SK-N-SH treated with all-trans-retinoic acid at 6 μM for 48 hours (cell line): ENCODE results near the gene CYP2W1.

Source experiments
- ATAC-seq: fragments of 200-7000 bp; cut with Tn5 transposase; 3 replicates; pipeline ENCODE4 v1.9.1; 2020; ENCODE audit warnings: mild to moderate bottlenecking, moderate library complexity
- ARNTL ChIP-seq: fragments of 450-650 bp; formaldehyde crosslinking; IDR thresholded peaks from 2 replicates; pipeline ENCODE4 v1.5.0; 2020; ENCODE audit warnings: low read depth, mild to moderate bottlenecking, moderate library complexity, borderline replicate concordance
- BACH2 ChIP-seq: fragments of 250-450 bp; sonication (Bioruptor Pico); IDR thresholded peaks from 2 replicates; pipeline ENCODE4 v1.9.0; 2021; ENCODE audit warnings: mild to moderate bottlenecking, borderline replicate concordance
- CREB5 ChIP-seq: fragments of 250-450 bp; sonication (Bioruptor Pico); IDR thresholded peaks from 2 replicates; pipeline ENCODE4 v1.5.1; 2020; ENCODE audit warnings: low read depth, mild to moderate bottlenecking, moderate library complexity
- CSDC2 ChIP-seq: fragments of 250-450 bp; sonication (Bioruptor Pico); IDR thresholded peaks from 2 replicates; pipeline ENCODE4 v1.5.0; 2020; ENCODE audit warnings: mild to moderate bottlenecking, moderate library complexity
- CSRNP3 ChIP-seq: fragments of 250-450 bp; sonication (Bioruptor Pico); IDR thresholded peaks from 2 replicates; pipeline ENCODE4 v1.5.1; 2021; ENCODE audit warnings: mild to moderate bottlenecking, moderate library complexity
- ESRRG ChIP-seq: fragments of 250-450 bp; sonication (Bioruptor Pico); IDR thresholded peaks from 2 replicates; pipeline ENCODE4 v1.6.1; 2021; ENCODE audit warnings: mild to moderate bottlenecking
- GLIS3 ChIP-seq: fragments of 250-450 bp; sonication (Bioruptor Pico); IDR thresholded peaks from 2 replicates; pipeline ENCODE4 v1.5.0; 2020; ENCODE audit warnings: mild to moderate bottlenecking, moderate library complexity
- ISL1 ChIP-seq: fragments of 250-450 bp; sonication (Bioruptor Pico); IDR thresholded peaks from 2 replicates; pipeline ENCODE4 v2.1.2; 2022; ENCODE audit warnings: mild to moderate bottlenecking, moderate library complexity
- OSR1 ChIP-seq: fragments of 250-450 bp; sonication (Bioruptor Pico); IDR thresholded peaks from 2 replicates; pipeline ENCODE4 v1.8.0; 2022; ENCODE audit warnings: moderate library complexity, mild to moderate bottlenecking, inconsistent platforms
- PATZ1 ChIP-seq: fragments of 250-450 bp; sonication (Bioruptor Pico); IDR thresholded peaks from 2 replicates; pipeline ENCODE4 v1.8.0; 2020; ENCODE audit warnings: mild to moderate bottlenecking, moderate library complexity, borderline replicate concordance
- RARB ChIP-seq: fragments of 250-450 bp; sonication (Bioruptor Pico); IDR thresholded peaks from 2 replicates; pipeline ENCODE4 v1.8.0; 2021; ENCODE audit warnings: mild to moderate bottlenecking, moderate library complexity
- TCF4 ChIP-seq: fragments of 250-450 bp; sonication (Bioruptor Pico); IDR thresholded peaks from 2 replicates; pipeline ENCODE4 v1.8.0; 2021; ENCODE audit warnings: mild to moderate bottlenecking, moderate library complexity, borderline replicate concordance
- TSHZ2 ChIP-seq: fragments of 250-450 bp; sonication (Bioruptor Pico); IDR thresholded peaks from 2 replicates; pipeline ENCODE4 v1.5.0; 2020; ENCODE audit warnings: mild to moderate bottlenecking, moderate library complexity
- ZC3H10 ChIP-seq: fragments of 250-450 bp; sonication (Bioruptor Pico); IDR thresholded peaks from 2 replicates; pipeline ENCODE4 v1.5.1; 2021; ENCODE audit warnings: mild to moderate bottlenecking, moderate library complexity
- ZFP3 ChIP-seq: fragments of 250-450 bp; sonication (Bioruptor Pico); IDR thresholded peaks from 2 replicates; pipeline ENCODE4 v1.5.0; 2020; ENCODE audit warnings: mild to moderate bottlenecking, moderate library complexity
- ZNF565 ChIP-seq: fragments of 450-650 bp; formaldehyde crosslinking; conservative IDR thresholded peaks from 2 replicates; pipeline ENCODE4 v1.5.0; 2020; ENCODE audit warnings: low read depth, mild to moderate bottlenecking, moderate library complexity
- ZNF70 ChIP-seq: fragments of 450-650 bp; formaldehyde crosslinking; IDR thresholded peaks from 2 replicates; pipeline ENCODE4 v1.5.0; 2020; ENCODE audit warnings: mild to moderate bottlenecking, moderate library complexity
- ZNF8 ChIP-seq: fragments of 450-650 bp; formaldehyde crosslinking; IDR thresholded peaks from 2 replicates; pipeline ENCODE4 v1.5.0; 2020; ENCODE audit warnings: mild to moderate bottlenecking, moderate library complexity
- TF ChIP-seq, protein P1 (sequence below): fragments of 250-450 bp; sonication (Bioruptor Pico); IDR thresholded peaks from 2 replicates; pipeline ENCODE4 v1.8.0; 2021; ENCODE audit warnings: low read depth, mild to moderate bottlenecking, moderate library complexity, borderline replicate concordance

The CYP2W1 gene

DNA sequence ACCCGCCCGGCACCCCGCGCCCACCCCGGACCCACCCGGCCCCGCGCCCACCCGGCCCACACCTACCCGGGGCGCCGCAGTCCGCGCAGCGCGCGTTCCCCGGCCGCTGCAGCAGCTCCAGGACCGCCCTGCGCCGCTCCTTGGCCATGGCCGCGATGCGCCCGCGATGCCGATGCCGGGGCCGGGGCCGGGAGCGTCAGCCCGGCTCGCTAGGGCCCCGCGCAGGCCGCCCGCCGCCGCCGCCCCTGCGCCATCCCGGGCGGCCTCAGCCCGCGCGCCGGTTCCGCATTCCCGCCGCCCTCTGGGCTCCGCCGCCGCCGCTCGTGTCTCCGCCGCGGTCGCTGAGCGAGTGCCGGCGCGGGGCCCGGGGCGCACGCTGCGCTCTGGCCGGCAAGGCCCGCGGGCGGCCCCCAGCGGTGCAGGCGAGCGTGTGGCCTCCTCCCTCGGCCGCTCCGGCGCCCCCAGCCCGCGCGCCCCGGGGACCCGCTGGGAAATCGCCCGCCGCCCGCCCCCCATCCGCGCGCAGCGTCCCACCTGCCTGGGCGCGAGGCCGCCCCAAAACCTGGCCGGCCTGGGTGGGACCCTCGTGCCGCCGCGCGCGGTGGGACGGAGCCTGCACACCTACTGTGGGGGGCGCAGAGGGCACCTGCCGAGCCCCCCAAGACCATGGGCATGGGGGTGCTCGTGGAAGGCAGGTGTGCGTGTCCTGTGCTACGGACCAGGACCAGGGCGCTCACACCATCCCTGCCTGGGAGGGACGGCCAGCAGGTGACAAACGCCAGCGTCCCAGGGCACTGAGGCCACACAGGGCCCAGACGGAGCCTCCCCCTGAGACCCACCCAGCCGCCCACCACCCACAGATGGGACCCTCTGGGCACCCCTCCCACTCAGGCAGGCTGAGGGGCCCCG is 28.4 kb upstream of the CYP2W1 start, which contains the start of gene ADAP1:
Gene ADAP1, minus strand, starts transcription at position 351 of the 909 bp plus-strand sequence. Its CDS starts 203 bp downstream, at position 148.
- TF ChIP-seq CREB5 (CRISPR knock-in tag) (no peak), TSHZ2 (CRISPR knock-in tag) (no peak), BACH2 (CRISPR knock-in tag) (no peak), ZC3H10 (CRISPR knock-in tag) (no peak), GLIS3 (CRISPR knock-in tag) (no peak), OSR1 (CRISPR knock-in tag) (no peak)
- peak; percentile 40 for ATAC-seq

GRCh38 chr7:956031-956430 is 26.9 kb upstream of the CYP2W1 start:
- no peak for TF ChIP-seq ARNTL (CRISPR knock-in tag)
- TF ChIP-seq PATZ1 (CRISPR knock-in tag) = no peak
- TF ChIP-seq, protein P1, sequence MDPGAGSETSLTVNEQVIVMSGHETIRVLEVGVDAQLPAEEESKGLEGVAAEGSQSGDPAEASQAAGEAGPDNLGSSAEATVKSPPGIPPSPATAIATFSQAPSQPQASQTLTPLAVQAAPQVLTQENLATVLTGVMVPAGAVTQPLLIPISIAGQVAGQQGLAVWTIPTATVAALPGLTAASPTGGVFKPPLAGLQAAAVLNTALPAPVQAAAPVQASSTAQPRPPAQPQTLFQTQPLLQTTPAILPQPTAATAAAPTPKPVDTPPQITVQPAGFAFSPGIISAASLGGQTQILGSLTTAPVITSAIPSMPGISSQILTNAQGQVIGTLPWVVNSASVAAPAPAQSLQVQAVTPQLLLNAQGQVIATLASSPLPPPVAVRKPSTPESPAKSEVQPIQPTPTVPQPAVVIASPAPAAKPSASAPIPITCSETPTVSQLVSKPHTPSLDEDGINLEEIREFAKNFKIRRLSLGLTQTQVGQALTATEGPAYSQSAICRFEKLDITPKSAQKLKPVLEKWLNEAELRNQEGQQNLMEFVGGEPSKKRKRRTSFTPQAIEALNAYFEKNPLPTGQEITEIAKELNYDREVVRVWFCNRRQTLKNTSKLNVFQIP (CRISPR knock-in tag) = no peak
- TF ChIP-seq ISL1 = no peak
- no peak for TF ChIP-seq BACH2 (CRISPR knock-in tag)
- no peak for TF ChIP-seq TCF4 (CRISPR knock-in tag)
- TF ChIP-seq ZNF8 (CRISPR knock-in tag) = no peak
- TF ChIP-seq CSRNP3 = no peak
- no peak for TF ChIP-seq RARB (CRISPR knock-in tag)
- TF ChIP-seq ESRRG (CRISPR knock-in tag) = no peak
- TF ChIP-seq ZNF70 (CRISPR knock-in tag) = no peak
- no peak for TF ChIP-seq CSDC2 (CRISPR knock-in tag)
- TF ChIP-seq ZFP3 (CRISPR knock-in tag) = no peak
- no peak for TF ChIP-seq OSR1 (CRISPR knock-in tag)
- no peak for TF ChIP-seq TSHZ2 (CRISPR knock-in tag)
- no peak for TF ChIP-seq ZNF565 (CRISPR knock-in tag)
- ATAC-seq = no peak
